ENCODE measurements around the gene THOC1.

Gene THOC1

DNA sequence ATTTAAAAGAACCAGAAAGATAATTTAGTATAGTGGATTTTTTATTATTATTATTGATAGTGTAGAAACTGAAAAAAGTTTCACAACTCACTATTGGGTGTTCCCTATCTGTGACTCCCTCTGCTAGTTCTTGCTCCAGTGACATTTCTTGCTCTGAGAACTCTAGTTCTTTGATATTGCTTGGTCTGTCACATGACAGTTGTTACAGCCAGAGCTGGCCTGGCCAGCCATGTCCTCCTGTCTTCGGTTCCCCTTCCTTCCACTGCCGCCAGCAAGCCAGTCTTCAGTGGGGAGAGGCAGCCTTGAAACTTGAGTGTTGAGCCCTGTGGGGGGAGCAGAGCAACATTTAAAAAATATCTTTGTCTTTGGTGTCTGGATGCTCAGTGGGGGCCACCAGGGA, 7.6 kb upstream of the THOC1 start:
- no peak for DNase-seq

GRCh38 chr18:274313-274712, 6.5 kb upstream of the THOC1 start:
- DNase-seq, result peak in 1 of 2 experiments; percentile 6

GRCh38 chr18:273525-273924, 5.7 kb upstream of the THOC1 start:
- DNase-seq, result no peak

DNA sequence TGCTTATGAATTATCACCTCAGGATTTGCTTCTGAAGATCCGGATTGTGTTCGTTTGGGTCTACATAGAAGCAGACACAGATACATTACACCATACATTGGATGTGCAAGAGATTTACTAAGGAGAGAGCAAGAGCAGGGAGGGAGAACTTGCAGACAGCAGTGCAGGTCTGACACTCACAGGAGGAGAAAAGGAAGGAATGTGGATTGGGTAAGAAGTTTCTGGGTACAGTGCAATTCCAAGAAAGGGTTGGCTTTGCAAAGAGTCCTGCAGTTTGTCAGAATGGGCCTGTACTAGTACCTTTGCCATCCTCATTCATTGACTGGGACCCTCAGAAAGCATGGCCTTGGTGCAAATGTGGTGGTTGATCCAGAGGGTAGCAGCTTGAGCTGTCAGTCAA, 4.8 kb upstream of the THOC1 start:
- no peak for DNase-seq

DNA sequence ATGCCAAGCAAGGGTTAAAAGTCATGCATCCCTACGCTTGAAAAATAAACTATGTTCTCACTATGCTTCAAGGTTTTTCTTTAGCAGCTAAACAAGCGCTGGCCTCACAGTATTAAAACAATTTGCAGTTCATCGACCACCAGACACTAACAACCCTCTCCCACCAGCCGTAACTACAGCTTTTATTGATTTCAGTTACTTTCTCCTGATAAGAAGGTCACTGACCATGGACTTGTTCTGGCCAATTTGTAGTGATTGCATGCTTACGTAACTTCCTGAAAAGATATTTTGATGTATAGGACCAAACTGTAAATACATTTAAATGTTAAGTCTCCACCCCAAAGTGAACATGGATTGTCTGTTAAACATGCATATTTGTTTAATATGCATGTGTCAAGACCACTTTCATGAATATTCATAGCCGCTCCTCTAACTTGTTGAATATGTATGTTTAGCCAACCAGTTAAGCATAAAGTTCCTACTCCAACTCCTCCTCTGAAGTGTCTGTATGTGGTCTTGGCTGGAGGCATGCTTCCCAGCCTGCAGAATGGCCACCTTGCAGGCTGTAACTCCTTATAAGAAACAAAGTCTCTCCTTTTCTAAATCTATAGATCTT, 1.7 kb upstream of the THOC1 start:
- DNase-seq, result no peak

DNA sequence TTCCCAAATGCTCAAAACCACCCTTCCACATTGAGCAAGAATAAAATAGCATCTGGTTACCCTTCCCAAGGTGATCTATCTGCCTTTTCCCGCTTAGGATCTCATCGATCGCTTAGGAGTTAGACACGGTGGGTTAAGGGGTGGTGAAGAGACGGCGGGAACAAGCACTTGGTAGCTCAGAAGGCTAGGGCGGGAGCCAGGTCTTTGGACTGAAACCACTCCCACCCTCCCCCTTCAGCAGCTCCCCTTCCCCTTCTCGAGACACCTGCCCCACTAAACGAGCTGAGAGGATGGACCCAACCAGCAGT, 513 bp downstream of the THOC1 start:
- DNase-seq, result no peak

GRCh38 chr18:261398-262073, 6.3 kb downstream of the THOC1 start:
- DNase-seq, result no peak

GRCh38 chr18:260547-260946, 7.3 kb downstream of the THOC1 start:
- DNase-seq, result no peak

DNA sequence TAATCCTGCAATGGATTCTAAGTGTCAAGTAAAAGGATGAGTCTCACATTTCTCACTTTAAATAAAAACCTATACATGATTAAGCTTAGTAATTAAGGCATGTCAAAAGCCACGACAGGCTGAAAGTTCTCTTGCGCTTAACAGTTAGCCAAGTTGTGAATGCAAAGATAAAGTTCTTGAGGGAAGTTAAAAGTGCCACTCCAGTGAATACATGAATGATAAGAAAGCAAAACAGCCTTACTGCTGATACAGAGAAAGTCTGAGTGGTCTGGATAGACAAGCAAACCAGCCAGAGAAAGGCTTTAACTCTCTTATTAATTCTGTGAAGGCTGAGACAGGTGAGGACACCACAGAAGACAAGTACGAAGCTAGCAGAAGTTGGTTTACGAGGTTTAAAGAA, 12.7 kb downstream of the THOC1 start:
- no peak for DNase-seq

DNA sequence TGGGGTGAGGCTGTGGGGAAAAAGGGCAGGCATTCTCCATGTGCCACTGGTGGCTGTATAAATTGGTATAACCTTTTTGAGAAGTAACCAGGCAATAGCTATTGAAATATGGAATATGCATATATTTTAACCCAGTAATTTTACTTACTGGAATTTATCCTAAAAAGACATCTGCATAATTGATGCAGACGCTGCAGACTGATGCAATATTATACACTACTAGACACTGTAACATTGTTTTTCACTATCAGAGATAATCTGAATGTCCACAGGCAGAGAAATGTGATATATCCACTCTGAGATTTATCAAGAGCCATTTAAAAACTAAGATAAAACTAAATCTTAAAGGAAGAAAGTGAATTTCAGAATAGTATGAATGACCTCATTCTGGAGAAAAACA, 14.7 kb downstream of the THOC1 start:
- DNase-seq, result no peak

GRCh38 chr18:251572-251971, 16.3 kb downstream of the THOC1 start:
- no peak for DNase-seq

DNA sequence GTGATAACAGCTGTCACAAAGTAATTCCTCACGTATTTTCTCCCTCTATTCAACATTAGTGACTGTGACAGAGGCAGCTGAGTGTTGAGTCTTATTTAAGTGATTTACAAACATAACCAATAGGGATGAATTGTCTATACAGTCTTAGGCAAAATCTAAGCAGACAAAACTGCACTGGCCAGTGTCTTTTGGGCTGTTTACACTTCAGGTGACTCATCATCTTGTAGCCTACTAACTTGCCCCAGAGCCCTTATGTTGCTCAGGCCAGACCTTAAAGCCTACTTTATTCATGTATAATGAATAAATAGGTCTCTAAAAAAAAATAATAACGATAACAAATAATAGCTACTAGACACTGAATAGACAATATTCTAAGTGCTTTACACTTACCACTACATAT, 17.2 kb downstream of the THOC1 start:
- no peak for DNase-seq

GRCh38 chr18:248053-248452, 19.8 kb downstream of the THOC1 start:
- no peak for DNase-seq

- DNase-seq, result no peak
Observed at GRCh38 chr18:245282-245847, 22.5 kb downstream of the THOC1 start.

DNA sequence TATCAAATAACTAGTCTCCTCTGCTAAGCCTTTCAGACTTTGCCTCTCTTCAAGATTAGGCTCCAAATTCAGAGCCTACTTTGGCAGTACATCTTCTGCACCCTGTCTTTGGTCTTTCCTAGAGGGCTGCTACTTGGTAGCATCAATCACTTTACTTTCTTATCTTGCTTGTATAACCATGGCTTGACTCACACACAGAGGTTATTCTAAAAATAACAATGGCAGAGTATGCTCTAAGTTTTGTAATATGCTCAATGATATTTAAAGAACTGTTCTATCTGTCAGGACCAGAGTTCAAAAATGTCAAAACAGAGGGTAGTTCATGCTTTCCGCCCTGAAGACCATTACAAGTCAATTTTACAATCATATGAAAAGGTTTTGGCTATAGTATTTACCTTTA, 27.7 kb downstream of the THOC1 start:
- DNase-seq, result no peak

DNA sequence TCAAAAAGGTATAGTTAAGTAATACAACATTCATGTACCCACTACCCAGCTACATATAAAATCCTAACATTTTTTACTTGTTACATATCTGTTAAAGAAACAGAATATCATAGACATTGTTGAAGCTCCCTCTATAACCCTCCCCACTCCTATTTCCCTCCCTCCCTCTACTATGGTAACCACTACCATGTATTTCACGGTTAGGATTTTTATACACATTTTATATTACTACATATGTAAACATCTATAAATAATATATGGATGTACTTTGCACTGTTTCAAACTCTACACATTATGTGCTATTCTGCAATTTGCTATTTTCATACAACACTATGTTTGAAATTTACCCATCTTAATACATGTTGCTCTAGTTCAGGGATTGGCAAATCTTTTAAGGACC, 36.3 kb downstream of the THOC1 start:
- DNase-seq, result no peak

- no peak for DNase-seq
Observed at GRCh38 chr18:228586-228985, 39.3 kb downstream of the THOC1 start.

- no peak for DNase-seq
Observed at GRCh38 chr18:227902-228301, 39.9 kb downstream of the THOC1 start.

GRCh38 chr18:227374-227773, 40.5 kb downstream of the THOC1 start:
- no peak for DNase-seq

DNA sequence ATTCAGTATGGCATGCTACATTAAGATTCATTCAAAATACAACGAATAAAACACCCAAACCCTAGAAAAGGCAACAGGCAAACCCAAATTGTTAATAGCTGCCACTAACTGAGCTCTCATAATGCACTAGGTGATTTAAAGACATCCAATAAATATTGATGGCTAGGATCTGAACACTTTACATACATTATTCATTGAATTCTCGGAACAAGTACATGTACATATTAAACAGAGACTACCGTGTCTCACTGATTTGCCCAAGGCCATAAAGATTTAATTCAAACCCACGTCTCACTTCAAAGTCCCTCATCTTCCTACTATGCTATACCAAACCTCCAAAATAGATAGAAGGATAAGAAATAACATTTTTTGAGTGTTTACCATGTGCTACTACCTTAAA, 42.1 kb downstream of the THOC1 start:
- DNase-seq, result no peak

GRCh38 chr18:220708-221107, 47.1 kb downstream of the THOC1 start:
- no peak for DNase-seq

- DNase-seq, result no peak
Observed at GRCh38 chr18:217532-218336, 50.1 kb downstream of the THOC1 start.

GRCh38 chr18:215448-216010, 52.3 kb downstream of the THOC1 start:
- no peak for DNase-seq

DNA sequence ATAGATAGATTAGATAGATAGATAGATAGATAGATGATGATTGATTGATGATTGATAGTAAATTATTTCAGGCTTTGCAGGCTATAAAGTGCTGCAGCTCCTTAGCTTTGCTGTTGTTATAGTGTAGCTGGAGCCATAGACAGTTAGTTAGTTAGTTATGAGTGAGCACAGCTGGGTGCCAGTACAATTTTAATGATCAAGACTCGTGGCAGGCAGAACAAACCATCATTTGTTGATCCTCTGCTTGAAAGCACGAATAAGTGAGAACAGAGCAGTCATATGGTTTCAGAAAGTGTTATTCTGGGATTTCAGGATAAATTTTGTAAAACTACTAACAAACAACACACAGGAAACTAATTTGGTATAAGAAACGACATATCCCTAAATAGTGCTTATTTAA, 53.9 kb downstream of the THOC1 start:
- no peak for DNase-seq
